ENCODE results near the gene GCNT2. TPM values are rescaled to one million over a fixed set of nuclear protein-coding genes. Genes with fewer than 3 reads are reported as not detected.

GCNT2 gene
- total and polyA plus RNA-seq, 2 of the 8 experiments (the other 6 are each of a cell fraction or from before 2014, with no cell fraction given) = 19.3 to 52.5 TPM

- TF ChIP-seq CTCF (IDR thresholded peaks at IDR 0.05; ENCODE audit: control extremely low read depth in 1 of 3, insufficient read depth in 1 of 3, low read depth in 1 of 3, low read length in 3 of 3) (no peak), TCF12 (IDR thresholded peaks at IDR 0.05; ENCODE audit: low read depth, low read length) (no peak), SAP30 (IDR thresholded peaks at IDR 0.05; ENCODE audit: insufficient read depth, insufficient replicate concordance, low read length) (no peak), BACH1 (IDR thresholded peaks at IDR 0.05; ENCODE audit: low read length) (no peak), SRF (IDR thresholded peaks at IDR 0.05; ENCODE audit: low read depth, low read length) (no peak)
Observed at GRCh38 chr6:10678456-10678855, 157.3 kb downstream of the GCNT2 start (continued).

Small RNA genes lying within 50 kb of the gene (small RNA-seq; reads per million reads assigned to genes)
- not detected for gene RF00019 (ENCODE audit: insufficient read depth)

Other genes with a start within 250 kb of the GCNT2 start
- 0.10 TPM in 1 of 2 replicates, not detected in the other for gene TFAP2A, start 106.3 kb upstream of the GCNT2 start, total RNA-seq (2021; fragmentation: NEBNext Ultra II Directional; extraction: Animal tissue kit (Norgen Biotek cat#: 25700))
- 0.23 and 0.24 TPM in 2 replicates for gene TFAP2A, start 106.3 kb upstream of the GCNT2 start, polyA plus RNA-seq (2011; rRNA removed)
- 1.1 and 1.5 TPM in 2 replicates for gene C6orf52, start 173.3 kb downstream of the GCNT2 start, total RNA-seq (2021; fragmentation: NEBNext Ultra II Directional; extraction: Animal tissue kit (Norgen Biotek cat#: 25700))
- gene C6orf52, start 173.3 kb downstream of the GCNT2 start, polyA plus RNA-seq (2011; rRNA removed) = 1.5 and 3.1 TPM in 2 replicates
- 43.6 and 46.4 TPM in 2 replicates for gene PAK1IP1, start 173.6 kb downstream of the GCNT2 start, total RNA-seq (2021; fragmentation: NEBNext Ultra II Directional; extraction: Animal tissue kit (Norgen Biotek cat#: 25700))
- 13.2 and 19.7 TPM in 2 replicates for gene PAK1IP1, start 173.6 kb downstream of the GCNT2 start, polyA plus RNA-seq (2011; rRNA removed)
- gene TMEM14C, start 201.7 kb downstream of the GCNT2 start, total RNA-seq (2021; fragmentation: NEBNext Ultra II Directional; extraction: Animal tissue kit (Norgen Biotek cat#: 25700)) = 111 and 116 TPM in 2 replicates
- 125 and 157 TPM in 2 replicates for gene TMEM14C, start 201.7 kb downstream of the GCNT2 start, polyA plus RNA-seq (2011; rRNA removed)
- gene TMEM14B, start 226.5 kb downstream of the GCNT2 start, total RNA-seq (2021; fragmentation: NEBNext Ultra II Directional; extraction: Animal tissue kit (Norgen Biotek cat#: 25700)) = 83.8 and 84.6 TPM in 2 replicates
- gene TMEM14B, start 226.5 kb downstream of the GCNT2 start, polyA plus RNA-seq (2011; rRNA removed) = 74.4 and 109 TPM in 2 replicates